NT2/D1 (cell line): Measurements from ENCODE around the gene ELOVL1.

ENCODE experiments used
- YY1 ChIP-seq: IDR thresholded peaks from 2 replicates; pipeline ENCODE4 v1.6.1; 2011; ENCODE audit not compliant: insufficient read length, insufficient read depth
- ZNF274 ChIP-seq: IDR thresholded peaks from 2 replicates; pipeline ENCODE4 v1.6.1; 2011; ENCODE audit warnings: mild to moderate bottlenecking, low read depth, low read length

DNA sequence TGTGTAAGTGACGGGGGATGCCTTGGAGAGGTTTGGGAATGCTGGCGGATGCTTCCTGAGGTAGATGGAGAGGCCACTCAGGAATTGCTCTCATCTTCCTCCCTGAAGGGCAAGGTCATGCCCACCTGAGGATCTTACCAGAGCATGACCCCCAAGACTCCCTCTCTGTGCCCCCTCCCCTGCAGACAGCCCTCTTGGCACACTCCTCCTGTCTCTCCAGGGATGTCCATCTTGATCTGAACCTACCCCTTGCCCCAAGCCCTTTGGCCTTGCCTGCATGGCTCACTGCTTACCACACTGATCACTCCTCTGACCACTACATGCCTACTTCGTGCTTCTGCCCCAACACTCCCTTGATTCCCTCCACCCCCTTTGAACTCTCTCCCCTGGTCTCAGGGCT lies 48.0 kb downstream of the ELOVL1 start:
- TF ChIP-seq ZNF274 (no peak), YY1 (no peak)
